ENCODE measurements around the gene AGER. TPM values are rescaled to one million over a fixed set of nuclear protein-coding genes. Genes with fewer than 3 reads are reported as not detected.
"Not testable (repeated sequence)": the region's sequence is repeated elsewhere in the genome, so short reads cannot be mapped to it uniquely, and the experiment has no call there.

The AGER gene
- total RNA-seq, 1 donor from 2014 or later = 0.52 TPM

- Histone ChIP-seq H3K4me3 (ENCODE audit: low read length in 3 of 3) (no peak overlapping the region), H3K36me3 (ENCODE audit: control insufficient read depth in 3 of 3, insufficient read depth in 3 of 3, low read length in 3 of 3) (peaks cover 0 to 2% (median 0%) of the 10 kb centered on the region in 3 donors), H3K9me3 (ENCODE audit: control insufficient read depth in 3 of 3, low read length in 3 of 3) (no peaks in the 10 kb centered on the region), H3K4me1 (ENCODE audit: control insufficient read depth in 3 of 3, insufficient read depth in 3 of 3, low read length in 3 of 3) (no peaks in the 10 kb centered on the region), H3K27ac (ENCODE audit: low read depth, low read length) (no peak overlapping the region), H3K27me3 (ENCODE audit: control insufficient read depth in 3 of 3, insufficient read depth in 3 of 3, low read length in 3 of 3) (peaks cover 0 to 13% (median 0%) of the 10 kb centered on the region in 3 donors), H3K9ac (ENCODE audit: low read depth in 1 of 3, low read length in 3 of 3) (no peak overlapping the region)
Observed at GRCh38 chr6:32215617-32216016, 31.6 kb upstream of the AGER start.

- Histone ChIP-seq H3K4me3 (ENCODE audit: low read length in 3 of 3) (no peak overlapping the region), H3K36me3 (ENCODE audit: control insufficient read depth in 3 of 3, insufficient read depth in 3 of 3, low read length in 3 of 3) (peaks cover 0 to 2% (median 0%) of the 10 kb centered on the region in 3 donors), H3K9me3 (ENCODE audit: control insufficient read depth in 3 of 3, low read length in 3 of 3) (no peaks in the 10 kb centered on the region)
Observed at GRCh38 chr6:32214126-32214525, 30.1 kb upstream of the AGER start.

GRCh38 chr6:32213649-32214048 is 29.6 kb upstream of the AGER start:
- Histone ChIP-seq H3K9me3 (ENCODE audit: control insufficient read depth in 3 of 3, low read length in 3 of 3) (no peaks in the 10 kb centered on the region), H3K4me1 (ENCODE audit: control insufficient read depth in 3 of 3, insufficient read depth in 3 of 3, low read length in 3 of 3) (no peaks in the 10 kb centered on the region), H3K9ac (ENCODE audit: low read depth in 1 of 3, low read length in 3 of 3) (no peak overlapping the region), H3K36me3 (ENCODE audit: control insufficient read depth in 3 of 3, insufficient read depth in 3 of 3, low read length in 3 of 3) (peaks cover 0 to 2% (median 0%) of the 10 kb centered on the region in 3 donors), H3K27me3 (ENCODE audit: control insufficient read depth in 3 of 3, insufficient read depth in 3 of 3, low read length in 3 of 3) (no peaks in the 10 kb centered on the region), H3K4me3 (ENCODE audit: low read length in 3 of 3) (no peak overlapping the region), H3K27ac (ENCODE audit: low read depth, low read length) (no peak overlapping the region)

More at GRCh38 chr6:32214126-32214525, 30.1 kb upstream of the AGER start:
- Histone ChIP-seq H3K27me3 (ENCODE audit: control insufficient read depth in 3 of 3, insufficient read depth in 3 of 3, low read length in 3 of 3) (peaks cover 0 to under 1% (median 0%) of the 10 kb centered on the region in 3 donors), H3K4me1 (ENCODE audit: control insufficient read depth in 3 of 3, insufficient read depth in 3 of 3, low read length in 3 of 3) (no peaks in the 10 kb centered on the region), H3K27ac (ENCODE audit: low read depth, low read length) (no peak overlapping the region), H3K9ac (ENCODE audit: low read depth in 1 of 3, low read length in 3 of 3) (no peak overlapping the region)

GRCh38 chr6:32212076-32212760 is 28.2 kb upstream of the AGER start:
- H3K27me3 ChIP-seq (ENCODE audit: control insufficient read depth in 3 of 3, insufficient read depth in 3 of 3, low read length in 3 of 3) = no peaks in the 10 kb centered on the region
- no peaks in the 10 kb centered on the region for H3K9me3 ChIP-seq (ENCODE audit: control insufficient read depth in 3 of 3, low read length in 3 of 3)
- no peak overlapping the region for H3K4me3 ChIP-seq (ENCODE audit: low read length in 3 of 3)
- peaks cover 0 to 2% (median 0%) of the 10 kb centered on the region in 3 donors for H3K36me3 ChIP-seq (ENCODE audit: control insufficient read depth in 3 of 3, insufficient read depth in 3 of 3, low read length in 3 of 3)
- H3K4me1 ChIP-seq (ENCODE audit: control insufficient read depth in 3 of 3, insufficient read depth in 3 of 3, low read length in 3 of 3) = no peaks in the 10 kb centered on the region
- H3K9ac ChIP-seq (ENCODE audit: low read depth in 1 of 3, low read length in 3 of 3) = no peak overlapping the region
- no peak overlapping the region for H3K27ac ChIP-seq (ENCODE audit: low read depth, low read length)

- H3K4me1 ChIP-seq (ENCODE audit: control insufficient read depth in 3 of 3, insufficient read depth in 3 of 3, low read length in 3 of 3); H3K27me3 ChIP-seq (ENCODE audit: control insufficient read depth in 3 of 3, insufficient read depth in 3 of 3, low read length in 3 of 3); H3K4me3 ChIP-seq (ENCODE audit: low read length in 3 of 3); H3K27ac ChIP-seq (ENCODE audit: low read depth, low read length); H3K36me3 ChIP-seq (ENCODE audit: control insufficient read depth in 3 of 3, insufficient read depth in 3 of 3, low read length in 3 of 3); H3K9ac ChIP-seq (ENCODE audit: low read depth in 1 of 3, low read length in 3 of 3); H3K9me3 ChIP-seq (ENCODE audit: control insufficient read depth in 3 of 3, low read length in 3 of 3): not testable (repeated sequence)
Observed at GRCh38 chr6:32211432-32211831, 27.4 kb upstream of the AGER start.

- H3K36me3 ChIP-seq (ENCODE audit: control insufficient read depth in 3 of 3, insufficient read depth in 3 of 3, low read length in 3 of 3) = no peaks in the 10 kb centered on the region
- no peak overlapping the region for H3K4me3 ChIP-seq (ENCODE audit: low read length in 3 of 3)
Observed at GRCh38 chr6:32210191-32210601, 26.1 kb upstream of the AGER start.

GRCh38 chr6:32208996-32209395 is 24.9 kb upstream of the AGER start:
- no peaks in the 10 kb centered on the region for H3K36me3 ChIP-seq (ENCODE audit: control insufficient read depth in 3 of 3, insufficient read depth in 3 of 3, low read length in 3 of 3)
- H3K9me3 ChIP-seq (ENCODE audit: control insufficient read depth in 3 of 3, low read length in 3 of 3) = no peaks in the 10 kb centered on the region
- H3K4me1 ChIP-seq (ENCODE audit: control insufficient read depth in 3 of 3, insufficient read depth in 3 of 3, low read length in 3 of 3) = no peaks in the 10 kb centered on the region
- peaks cover under 1 to 5% (median 4%) of the 10 kb centered on the region in 3 donors for H3K27me3 ChIP-seq (ENCODE audit: control insufficient read depth in 3 of 3, insufficient read depth in 3 of 3, low read length in 3 of 3)
- no peak overlapping the region for H3K4me3 ChIP-seq (ENCODE audit: low read length in 3 of 3)
- no peak overlapping the region for H3K9ac ChIP-seq (ENCODE audit: low read depth in 1 of 3, low read length in 3 of 3)
- no peak overlapping the region for H3K27ac ChIP-seq (ENCODE audit: low read depth, low read length)

More at GRCh38 chr6:32210191-32210601, 26.1 kb upstream of the AGER start:
- H3K27me3 ChIP-seq (ENCODE audit: control insufficient read depth in 3 of 3, insufficient read depth in 3 of 3, low read length in 3 of 3) = no peaks in the 10 kb centered on the region
- no peaks in the 10 kb centered on the region for H3K9me3 ChIP-seq (ENCODE audit: control insufficient read depth in 3 of 3, low read length in 3 of 3)
- H3K27ac ChIP-seq (ENCODE audit: low read depth, low read length) = no peak overlapping the region
- H3K4me1 ChIP-seq (ENCODE audit: control insufficient read depth in 3 of 3, insufficient read depth in 3 of 3, low read length in 3 of 3) = no peaks in the 10 kb centered on the region
- no peak overlapping the region for H3K9ac ChIP-seq (ENCODE audit: low read depth in 1 of 3, low read length in 3 of 3)

GRCh38 chr6:32204268-32204715 is 20.2 kb upstream of the AGER start:
- no peak overlapping the region for H3K9ac ChIP-seq (ENCODE audit: low read depth in 1 of 3, low read length in 3 of 3)
- no peaks in the 10 kb centered on the region for H3K9me3 ChIP-seq (ENCODE audit: control insufficient read depth in 3 of 3, low read length in 3 of 3)
- no peaks in the 10 kb centered on the region for H3K4me1 ChIP-seq (ENCODE audit: control insufficient read depth in 3 of 3, insufficient read depth in 3 of 3, low read length in 3 of 3)
- H3K27ac ChIP-seq (ENCODE audit: low read depth, low read length) = no peak overlapping the region
- no peak overlapping the region for H3K4me3 ChIP-seq (ENCODE audit: low read length in 3 of 3)
- peaks cover 9 to 32% (median 19%) of the 10 kb centered on the region in 3 donors for H3K27me3 ChIP-seq (ENCODE audit: control insufficient read depth in 3 of 3, insufficient read depth in 3 of 3, low read length in 3 of 3)
- H3K36me3 ChIP-seq (ENCODE audit: control insufficient read depth in 3 of 3, insufficient read depth in 3 of 3, low read length in 3 of 3) = no peaks in the 10 kb centered on the region

GRCh38 chr6:32203426-32204267 is 19.6 kb upstream of the AGER start:
- H3K36me3 ChIP-seq (ENCODE audit: control insufficient read depth in 3 of 3, insufficient read depth in 3 of 3, low read length in 3 of 3) = no peaks in the 10 kb centered on the region
- H3K9me3 ChIP-seq (ENCODE audit: control insufficient read depth in 3 of 3, low read length in 3 of 3) = no peaks in the 10 kb centered on the region
- peaks cover 9 to 32% (median 19%) of the 10 kb centered on the region in 3 donors for H3K27me3 ChIP-seq (ENCODE audit: control insufficient read depth in 3 of 3, insufficient read depth in 3 of 3, low read length in 3 of 3)
- H3K9ac ChIP-seq (ENCODE audit: low read depth in 1 of 3, low read length in 3 of 3) = no peak overlapping the region
- no peak overlapping the region for H3K4me3 ChIP-seq (ENCODE audit: low read length in 3 of 3)
- no peak overlapping the region for H3K27ac ChIP-seq (ENCODE audit: low read depth, low read length)
- no peaks in the 10 kb centered on the region for H3K4me1 ChIP-seq (ENCODE audit: control insufficient read depth in 3 of 3, insufficient read depth in 3 of 3, low read length in 3 of 3)

- Histone ChIP-seq H3K27ac (ENCODE audit: low read depth, low read length) (no peak overlapping the region), H3K4me1 (ENCODE audit: control insufficient read depth in 3 of 3, insufficient read depth in 3 of 3, low read length in 3 of 3) (peaks cover 3 to 5% (median 3%) of the 10 kb centered on the region in 3 donors), H3K4me3 (ENCODE audit: low read length in 3 of 3) (no peak overlapping the region), H3K27me3 (ENCODE audit: control insufficient read depth in 3 of 3, insufficient read depth in 3 of 3, low read length in 3 of 3) (peaks cover 9 to 32% (median 19%) of the 10 kb centered on the region in 3 donors), H3K36me3 (ENCODE audit: control insufficient read depth in 3 of 3, insufficient read depth in 3 of 3, low read length in 3 of 3) (no peaks in the 10 kb centered on the region), H3K9ac (ENCODE audit: low read depth in 1 of 3, low read length in 3 of 3) (no peak overlapping the region), H3K9me3 (ENCODE audit: control insufficient read depth in 3 of 3, low read length in 3 of 3) (no peaks in the 10 kb centered on the region)
Observed at GRCh38 chr6:32202186-32202585, 18.1 kb upstream of the AGER start.

Data from skeletal muscle tissue (tissue), 4 donors.